Measurements from ENCODE around the gene ZCCHC7. TPM values are rescaled to one million over a fixed set of nuclear protein-coding genes. Genes with fewer than 3 reads are reported as not detected.

Gene ZCCHC7
- total RNA-seq, 1 experiment from 2014 or later: 31.2 TPM

DNA sequence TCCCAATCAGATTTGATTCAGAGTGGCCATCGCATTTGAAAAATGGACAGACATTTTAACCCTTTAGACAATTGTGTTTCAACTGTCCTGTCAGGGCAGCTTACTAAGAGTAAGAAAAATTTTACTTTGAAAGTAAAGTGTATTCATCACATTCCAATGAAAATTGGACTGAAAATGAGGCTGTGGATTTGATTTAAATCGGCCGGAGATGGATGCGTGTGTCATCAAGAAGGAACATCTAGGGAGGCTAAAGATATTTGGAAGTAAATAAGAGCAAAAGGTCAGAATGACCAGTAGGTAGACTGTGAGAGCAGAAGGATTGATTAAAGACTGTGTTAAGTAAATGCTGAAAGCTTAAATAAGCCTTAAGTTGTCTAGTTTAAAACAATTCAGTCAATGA lies 1.5 kb downstream of the ZCCHC7 start:
- peak overlapping the region; percentile 69 for H3K4me2 ChIP-seq (ENCODE audit: low read length)
- ATAC-seq: no peak
- POLR2A ChIA-PET: no interaction called here

More for the DNA sequence above, 1.5 kb downstream of the ZCCHC7 start:
- peaks cover 64% of the 10 kb centered on the region for H3K79me2 ChIP-seq (ENCODE audit: insufficient read depth, low read length)
- intact Hi-C loops (cut with micrococcal nuclease): no loop called here
- no peak overlapping the region for H2AFZ ChIP-seq (ENCODE audit: low read depth, low read length, poor library complexity, severe bottlenecking)
- TF ChIP-seq RAD21 (IDR thresholded peaks at IDR 0.05; ENCODE audit: low read depth): no peak
- TF ChIP-seq FOSL1 (IDR thresholded peaks at IDR 0.05; ENCODE audit: low read depth): no peak
- no peak for TF ChIP-seq TCF7L2 (IDR thresholded peaks at IDR 0.05; ENCODE audit: borderline replicate concordance, extremely low read depth, insufficient read depth, insufficient read length)
- no peak for TF ChIP-seq POLR2A (IDR thresholded peaks at IDR 0.05; ENCODE audit: borderline replicate concordance, extremely low read depth, insufficient read depth, insufficient read length)
- TF ChIP-seq POLR2AphosphoS5 (IDR thresholded peaks at IDR 0.05; ENCODE audit: low read depth, low read length): no peak
- TF ChIP-seq YY1 (IDR thresholded peaks at IDR 0.05; ENCODE audit: extremely low read depth, insufficient replicate concordance, low read depth, low read length): no peak
- no peak for TF ChIP-seq CBX3 (IDR thresholded peaks at IDR 0.05; ENCODE audit: low read depth)
- no peak for TF ChIP-seq ZFX (IDR thresholded peaks at IDR 0.05)
- TF ChIP-seq, protein P1, sequence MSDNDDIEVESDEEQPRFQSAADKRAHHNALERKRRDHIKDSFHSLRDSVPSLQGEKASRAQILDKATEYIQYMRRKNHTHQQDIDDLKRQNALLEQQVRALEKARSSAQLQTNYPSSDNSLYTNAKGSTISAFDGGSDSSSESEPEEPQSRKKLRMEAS (IDR thresholded peaks at IDR 0.05): no peak
- TF ChIP-seq JUND (IDR thresholded peaks at IDR 0.05): no peak
- no peak for TF ChIP-seq ATF3 (IDR thresholded peaks at IDR 0.05)
- no peak for TF ChIP-seq EZH2 (IDR thresholded peaks at IDR 0.05)
- no peak for TF ChIP-seq ZNF274 (IDR thresholded peaks at IDR 0.05; ENCODE audit: low read depth, low read length)
- TF ChIP-seq SIN3A (IDR thresholded peaks at IDR 0.05; ENCODE audit: low read depth): no peak
- TF ChIP-seq SRF (IDR thresholded peaks at IDR 0.05; ENCODE audit: low read depth): no peak
- no peak for TF ChIP-seq SP1 (IDR thresholded peaks at IDR 0.05; ENCODE audit: low read depth)
- no peak for TF ChIP-seq ELF1 (IDR thresholded peaks at IDR 0.05; ENCODE audit: borderline replicate concordance, low read depth)
- TF ChIP-seq ZBTB33 (IDR thresholded peaks at IDR 0.05; ENCODE audit: extremely low read depth, insufficient replicate concordance, low read length): no peak
- TF ChIP-seq CTCF (IDR thresholded peaks at IDR 0.05 in 2 of 3, conservative IDR thresholded peaks at IDR 0.05 in 1 of 3; ENCODE audit: borderline replicate concordance in 1 of 3, insufficient read depth in 1 of 3, low read depth in 2 of 3, low read length in 2 of 3): no peak
- no peak for TF ChIP-seq EZH2phosphoT487 (IDR thresholded peaks at IDR 0.05; ENCODE audit: borderline replicate concordance)
- DNase-seq (ENCODE audit: low read depth, low spot score): no peak
- H3K27me3 ChIP-seq (ENCODE audit: insufficient read depth, low read length): no peaks in the 10 kb centered on the region
- H3K27ac ChIP-seq (ENCODE audit: low read depth, low read length): no peak overlapping the region
- H3K4me1 ChIP-seq (ENCODE audit: control insufficient read depth in 1 of 2, insufficient read depth in 2 of 2, low read length in 2 of 2): peaks cover 5 to 13% of the 10 kb centered on the region in 2 experiments
- ChIA-PET CTCF (no interaction called here), RAD21 (ENCODE audit: low non-redundant PET in 1 of 2, low total read pairs in 2 of 2, uncharacterized antibody in 2 of 2, unreplicated experiment in 2 of 2) (no interaction called here)
- H3K4me3 ChIP-seq (replicated peaks in 1 of 2; ENCODE audit: low read depth in 1 of 2, low read length in 2 of 2): peak overlapping the region; percentile 82 to 86; a peak in 3 of 4 replicates
- peak overlapping the region; percentile 91 for H3K9ac ChIP-seq (ENCODE audit: low read length)
- no TSS peak for BruUV-seq (replicated peaks)
- no peaks in the 10 kb centered on the region for H4K20me1 ChIP-seq (ENCODE audit: insufficient read depth)
- no peaks in the 10 kb centered on the region for H3K9me3 ChIP-seq (ENCODE audit: control insufficient read depth in 1 of 2, insufficient read depth in 1 of 2, low read depth in 1 of 2, low read length in 2 of 2)
- no peaks in the 10 kb centered on the region for H3K9me2 ChIP-seq (ENCODE audit: insufficient read depth)
- H3K36me3 ChIP-seq (ENCODE audit: control insufficient read depth in 1 of 2, insufficient read depth in 2 of 2, low read length in 2 of 2): peaks cover 3 to 6% of the 10 kb centered on the region in 2 experiments; a peak in 3 of 4 replicates

All from HCT116 (cell line).